ENCODE data around the gene U2AF2. TPM values are rescaled to one million over a fixed set of nuclear protein-coding genes. Genes with fewer than 3 reads are reported as not detected.

The U2AF2 gene
- polyA plus RNA-seq, 1 experiment: 90.7 TPM

DNA sequence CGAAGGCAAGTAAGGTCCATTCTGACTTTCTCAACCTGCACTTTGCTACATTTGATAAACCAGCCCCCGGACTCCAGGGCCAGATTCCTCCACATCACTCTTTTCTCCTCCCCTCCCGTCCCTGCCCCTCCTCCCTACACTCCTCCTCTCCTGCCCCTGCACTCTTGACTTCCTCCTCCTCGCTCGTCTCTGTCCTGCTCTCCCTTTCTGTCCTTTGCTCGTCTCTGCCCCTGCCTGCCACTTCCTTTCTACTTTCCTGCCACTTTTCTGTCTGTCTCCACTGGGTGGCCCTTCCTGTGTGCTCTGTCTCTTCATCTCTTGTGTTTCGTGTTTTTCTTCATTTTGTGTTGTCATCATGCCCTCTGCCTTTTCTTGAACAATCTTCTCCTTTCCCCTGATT is 7.0 kb downstream of the U2AF2 start:
- CTCF ChIA-PET: interaction anchor here (1.0 kb wide), 1 partner anchor 10 kb away, joined by 6 read pairs; no protein-coding TSS in a partner anchor
- POLR2A ChIA-PET: no interaction called here

DNA sequence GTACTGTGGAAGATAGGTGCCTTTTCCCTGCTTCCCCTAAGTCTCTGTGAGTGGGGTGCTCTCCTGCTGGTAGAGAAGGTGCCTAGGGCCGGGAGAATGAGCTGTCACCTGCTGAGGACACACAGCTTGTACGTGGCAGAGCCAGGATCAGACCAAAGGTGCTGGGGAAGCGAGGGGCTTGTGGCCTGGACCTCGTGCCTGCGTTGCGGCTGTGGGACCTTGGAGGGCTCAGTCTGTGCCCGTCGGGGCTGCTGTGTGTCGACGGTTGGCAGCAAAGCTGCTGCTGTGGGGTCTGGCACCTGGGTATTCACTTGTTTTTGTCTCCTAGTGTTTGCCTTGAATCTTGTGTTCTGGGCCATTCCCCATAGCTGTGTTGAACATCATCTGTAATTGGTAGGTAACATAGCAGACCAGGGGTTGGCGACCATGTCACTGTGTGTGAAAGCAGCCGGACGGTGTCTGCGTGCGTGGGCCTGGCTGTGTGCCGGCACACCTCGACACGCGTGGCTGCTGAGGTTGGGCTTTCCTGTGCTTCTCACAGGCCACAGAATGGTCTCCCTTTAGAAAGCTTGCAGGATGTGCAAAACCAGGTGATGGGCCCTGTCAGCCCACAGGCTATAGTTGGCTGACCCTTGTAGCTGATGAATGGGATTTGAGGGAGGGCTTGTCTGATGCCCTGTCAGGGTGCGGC is 9.2 kb downstream of the U2AF2 start:
- Histone ChIP-seq H3K4me3 (ENCODE audit: low read depth, low read length) (no peak overlapping the region), H3K27ac (ENCODE audit: low read depth, low read length) (no peak overlapping the region), H3K27me3 (ENCODE audit: control insufficient read depth, insufficient read depth, low read length) (no peaks in the 10 kb centered on the region), H3K9me3 (ENCODE audit: control insufficient read depth, insufficient read depth, low read length) (no peaks in the 10 kb centered on the region)
- no peak for DNase-seq (ENCODE audit: low read depth, low spot score)
- CTCF ChIA-PET: no interaction called here
- POLR2A ChIA-PET: no interaction called here
- no peak for TF ChIP-seq CTCF (IDR thresholded peaks at IDR 0.05; ENCODE audit: low read depth, low read length)

More for the DNA sequence above, 7.0 kb downstream of the U2AF2 start:
- Histone ChIP-seq H3K9me3 (ENCODE audit: control insufficient read depth, insufficient read depth, low read length) (no peaks in the 10 kb centered on the region), H3K27ac (ENCODE audit: low read depth, low read length) (no peak overlapping the region), H3K4me3 (ENCODE audit: low read depth, low read length) (no peak overlapping the region), H3K27me3 (ENCODE audit: control insufficient read depth, insufficient read depth, low read length) (no peaks in the 10 kb centered on the region)
- TF ChIP-seq CTCF (IDR thresholded peaks at IDR 0.05; ENCODE audit: low read depth, low read length): no peak
- DNase-seq (ENCODE audit: low read depth, low spot score): no peak

- Histone ChIP-seq H3K27ac (ENCODE audit: low read depth, low read length) (peak overlapping the region; percentile 31), H3K4me3 (ENCODE audit: low read depth, low read length) (no peak overlapping the region), H3K27me3 (ENCODE audit: control insufficient read depth, insufficient read depth, low read length) (no peaks in the 10 kb centered on the region), H3K9me3 (ENCODE audit: control insufficient read depth, insufficient read depth, low read length) (no peaks in the 10 kb centered on the region; the same call in 1 of the 2 replicates)
- DNase-seq (ENCODE audit: low read depth, low spot score): no peak
- CTCF ChIA-PET: no interaction called here
- POLR2A ChIA-PET: interaction anchor here (0.6 kb wide), 1 partner anchor 1664 kb away, joined by 5 read pairs; no protein-coding TSS in a partner anchor
- TF ChIP-seq CTCF (IDR thresholded peaks at IDR 0.05; ENCODE audit: low read depth, low read length): no peak
Measured at GRCh38 chr19:55666343-55667005, 11.6 kb downstream of the U2AF2 start.

DNA sequence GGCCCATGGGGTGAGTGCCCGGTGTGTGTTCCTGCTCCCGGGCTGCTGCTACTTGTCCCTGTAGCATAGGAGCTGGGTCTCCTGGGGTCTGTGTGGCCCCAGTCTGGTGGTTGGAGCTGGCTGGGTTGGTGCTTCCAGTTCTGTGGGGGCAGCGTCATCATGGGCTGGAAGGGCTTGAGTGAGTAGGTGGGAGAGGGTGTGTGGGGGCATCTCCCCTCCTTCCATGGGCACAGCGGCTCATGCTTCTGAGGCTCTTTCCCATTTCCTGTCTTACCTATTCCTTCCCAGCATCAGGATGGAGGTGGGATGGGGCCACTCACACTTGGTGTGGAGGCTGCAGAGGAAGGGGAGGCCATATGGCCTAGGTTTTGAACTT is 12.2 kb downstream of the U2AF2 start:
- ChIA-PET POLR2A (interaction anchor here (0.6 kb wide), 1 partner anchor 465 kb away, joined by 3 read pairs; no protein-coding TSS in a partner anchor), CTCF (no interaction called here)
- Histone ChIP-seq H3K4me3 (ENCODE audit: low read depth, low read length) (no peak overlapping the region), H3K9me3 (ENCODE audit: control insufficient read depth, insufficient read depth, low read length) (no peaks in the 10 kb centered on the region; the same call in 1 of the 2 replicates), H3K27me3 (ENCODE audit: control insufficient read depth, insufficient read depth, low read length) (no peaks in the 10 kb centered on the region), H3K27ac (ENCODE audit: low read depth, low read length) (peak overlapping the region; percentile 31)
- no peak for DNase-seq (ENCODE audit: low read depth, low spot score)
- no peak for TF ChIP-seq CTCF (IDR thresholded peaks at IDR 0.05; ENCODE audit: low read depth, low read length)

DNA sequence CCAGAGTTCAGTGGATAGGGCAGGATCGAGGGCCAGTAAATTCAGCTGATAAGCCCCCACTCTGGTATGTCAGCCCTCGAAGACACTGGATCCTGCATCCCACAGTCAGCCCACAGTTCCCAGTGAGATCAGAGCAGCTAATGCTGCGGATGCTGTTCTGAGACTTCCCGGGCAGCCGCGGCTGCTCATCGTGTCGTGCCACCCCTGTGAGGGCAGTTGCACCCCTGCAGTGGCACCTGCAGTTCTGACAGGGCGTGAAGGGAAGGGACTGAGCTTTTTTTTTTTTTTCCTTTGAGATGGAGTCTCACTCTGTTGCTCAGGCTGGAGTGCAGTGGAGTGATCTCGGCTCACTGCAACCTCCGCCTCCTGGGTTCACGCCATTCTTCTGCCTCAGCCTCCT is 12.7 kb downstream of the U2AF2 start:
- no peak for TF ChIP-seq CTCF (IDR thresholded peaks at IDR 0.05; ENCODE audit: low read depth, low read length)
- Histone ChIP-seq H3K9me3 (ENCODE audit: control insufficient read depth, insufficient read depth, low read length) (no peaks in the 10 kb centered on the region; the same call in 1 of the 2 replicates), H3K27ac (ENCODE audit: low read depth, low read length) (no peak overlapping the region), H3K4me3 (ENCODE audit: low read depth, low read length) (no peak overlapping the region), H3K27me3 (ENCODE audit: control insufficient read depth, insufficient read depth, low read length) (no peaks in the 10 kb centered on the region)
- ChIA-PET POLR2A (interaction anchor here (0.6 kb wide), 1 partner anchor 464 kb away, joined by 3 read pairs; no protein-coding TSS in a partner anchor), CTCF (no interaction called here)
- no peak for DNase-seq (ENCODE audit: low read depth, low spot score)
